GM18511 (cell line): ENCODE measurements around the gene SF3A1.
"Not testable (repeated sequence)": the region's sequence is repeated elsewhere in the genome, so short reads cannot be mapped to it uniquely, and the experiment has no call there.

Experiments used
- ATAC-seq: cut with Tn5 transposase; IDR thresholded peaks from one replicate; pipeline ENCODE4 v1.9.1; 2021; ENCODE audit warnings: mild to moderate bottlenecking, moderate library complexity; ENCODE audit not compliant: unreplicated experiment

Gene SF3A1

GRCh38 chr22:30356449-30357235 is at the start of gene SF3A1, which contains the start of gene CCDC157:
TSS of gene SF3A1 (minus strand) at chr22:30356894. CDS start at chr22:30356792, 102 bp downstream.
TSS of gene CCDC157 (plus strand) at chr22:30357007. CDS start at chr22:30366001, 8,994 bp downstream.
- ATAC-seq: peak; percentile 94

GRCh38 chr22:30406400-30406799 is 49.7 kb upstream of the SF3A1 start:
- no peak for ATAC-seq

- ATAC-seq: no peak
These were observed 49.0 kb upstream of the SF3A1 start for GRCh38 chr22:30405731-30406130.

GRCh38 chr22:30404307-30404706 is 47.6 kb upstream of the SF3A1 start:
- ATAC-seq: no peak

- ATAC-seq: not testable (repeated sequence)
These were observed 46.0 kb upstream of the SF3A1 start for GRCh38 chr22:30402766-30403104.

GRCh38 chr22:30402028-30402765 is 45.5 kb upstream of the SF3A1 start:
- ATAC-seq: no peak

GRCh38 chr22:30401024-30401423 is 44.3 kb upstream of the SF3A1 start:
- not testable (repeated sequence) for ATAC-seq

GRCh38 chr22:30400159-30400558 is 43.5 kb upstream of the SF3A1 start:
- no peak for ATAC-seq

- ATAC-seq: no peak
These were observed 43.0 kb upstream of the SF3A1 start for GRCh38 chr22:30399718-30400117.

- no peak for ATAC-seq
These were observed 42.3 kb upstream of the SF3A1 start for GRCh38 chr22:30398685-30399680.

- ATAC-seq: no peak
These were observed 41.3 kb upstream of the SF3A1 start for GRCh38 chr22:30397656-30398635.

GRCh38 chr22:30396871-30397655 is 40.4 kb upstream of the SF3A1 start, which contains the start of gene SEC14L2:
TSS of gene SEC14L2 (plus strand) at chr22:30397018. CDS start at chr22:30397117, 99 bp downstream.
- ATAC-seq: no peak

- no peak for ATAC-seq
These were observed 37.2 kb upstream of the SF3A1 start for GRCh38 chr22:30393885-30394284.

GRCh38 chr22:30393322-30393680 is 36.6 kb upstream of the SF3A1 start:
- ATAC-seq: no peak

- ATAC-seq: no peak
These were observed 36.1 kb upstream of the SF3A1 start for GRCh38 chr22:30392661-30393321.

- ATAC-seq: no peak
These were observed 34.4 kb upstream of the SF3A1 start for GRCh38 chr22:30390974-30391691.

GRCh38 chr22:30386960-30387827 is 30.5 kb upstream of the SF3A1 start, which contains the start of gene RNF215:
TSS of gene RNF215 (minus strand) at chr22:30387411. CDS start at chr22:30387313, 98 bp downstream.
- ATAC-seq: peak; percentile 64
